Liver (tissue), 3 donors: Measurements from ENCODE around the gene EDDM13.

Experiments
- GABPA ChIP-seq, 2 donors: IDR thresholded peaks in 1 of 2; conservative IDR thresholded peaks in 1 of 2; 2 replicates each; pipeline ENCODE4 v1.6.1; 2016; ENCODE audit warnings: antibody characterized with exemption in 2 of 2, mild to moderate bottlenecking in 1 of 2, moderate library complexity in 1 of 2
- REST ChIP-seq: IDR thresholded peaks from 2 replicates; pipeline ENCODE4 v1.6.1; 2016; ENCODE audit warnings: antibody characterized with exemption, mild to moderate bottlenecking
- SP1 ChIP-seq: IDR thresholded peaks from 2 replicates; pipeline ENCODE4 v1.6.1; 2018; ENCODE audit warnings: antibody characterized with exemption, mild to moderate bottlenecking
- TAF1 ChIP-seq: conservative IDR thresholded peaks from 2 replicates; pipeline ENCODE4 v1.6.1; 2016; ENCODE audit warnings: antibody characterized with exemption, mild to moderate bottlenecking
- TF ChIP-seq, protein P1 (sequence below): fragments of 150-350 bp; IDR thresholded peaks from 2 replicates; pipeline ENCODE4 v1.5.1; 2017; ENCODE audit warnings: improper control_type of control experiment, low read depth, low read length; ENCODE audit not compliant: missing input control
- donor health status: healthy.
- donor health status: healthy.

DNA sequence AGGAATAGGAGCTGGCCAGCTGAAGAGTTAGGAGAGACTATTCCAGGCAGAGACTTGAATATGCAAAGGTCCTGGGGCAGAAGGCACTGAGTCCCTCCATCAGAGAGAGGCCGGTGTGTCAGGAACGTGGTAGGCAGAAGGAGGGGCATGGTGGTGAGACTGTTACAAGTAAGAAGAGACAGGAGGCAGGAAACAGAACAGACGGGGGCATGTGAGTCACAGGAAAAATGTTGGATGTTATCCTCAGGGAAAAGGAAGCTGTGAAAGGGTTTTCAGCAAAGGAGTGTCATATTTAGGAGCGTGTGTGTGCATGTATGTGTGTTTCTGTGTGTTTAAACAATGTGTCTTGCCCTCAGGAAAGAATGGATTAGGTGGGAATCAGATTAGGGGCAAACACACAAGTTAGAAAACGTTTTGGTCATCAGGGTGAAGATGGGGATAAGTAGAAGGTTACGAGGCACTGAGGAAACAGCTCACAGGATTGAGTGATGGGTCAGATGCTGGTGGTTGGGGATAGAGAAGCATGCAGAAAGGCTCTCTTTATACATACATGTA is 1.1 kb downstream of the EDDM13 start:
- TF ChIP-seq, protein P1, sequence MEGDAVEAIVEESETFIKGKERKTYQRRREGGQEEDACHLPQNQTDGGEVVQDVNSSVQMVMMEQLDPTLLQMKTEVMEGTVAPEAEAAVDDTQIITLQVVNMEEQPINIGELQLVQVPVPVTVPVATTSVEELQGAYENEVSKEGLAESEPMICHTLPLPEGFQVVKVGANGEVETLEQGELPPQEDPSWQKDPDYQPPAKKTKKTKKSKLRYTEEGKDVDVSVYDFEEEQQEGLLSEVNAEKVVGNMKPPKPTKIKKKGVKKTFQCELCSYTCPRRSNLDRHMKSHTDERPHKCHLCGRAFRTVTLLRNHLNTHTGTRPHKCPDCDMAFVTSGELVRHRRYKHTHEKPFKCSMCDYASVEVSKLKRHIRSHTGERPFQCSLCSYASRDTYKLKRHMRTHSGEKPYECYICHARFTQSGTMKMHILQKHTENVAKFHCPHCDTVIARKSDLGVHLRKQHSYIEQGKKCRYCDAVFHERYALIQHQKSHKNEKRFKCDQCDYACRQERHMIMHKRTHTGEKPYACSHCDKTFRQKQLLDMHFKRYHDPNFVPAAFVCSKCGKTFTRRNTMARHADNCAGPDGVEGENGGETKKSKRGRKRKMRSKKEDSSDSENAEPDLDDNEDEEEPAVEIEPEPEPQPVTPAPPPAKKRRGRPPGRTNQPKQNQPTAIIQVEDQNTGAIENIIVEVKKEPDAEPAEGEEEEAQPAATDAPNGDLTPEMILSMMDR = no peak
- no peak for TF ChIP-seq REST
- no peak for TF ChIP-seq GABPA (IDR thresholded peaks at IDR 0.05 in 1 of 2, conservative IDR thresholded peaks at IDR 0.05 in 1 of 2)
- no peak for TF ChIP-seq SP1
- TF ChIP-seq TAF1 = no peak
